HG02840 (cell line): ENCODE results near the gene OSBPL5.
"Not testable (repeated sequence)": the region's sequence is repeated elsewhere in the genome, so short reads cannot be mapped to it uniquely, and the experiment has no call there.

Experiments
- ATAC-seq: cut with Tn5 transposase; IDR thresholded peaks from one replicate; pipeline ENCODE4 v1.9.1; 2021; ENCODE audit warnings: mild to moderate bottlenecking, moderate library complexity, moderate number of reproducible peaks; ENCODE audit not compliant: unreplicated experiment, low FRiP score

The OSBPL5 gene

GRCh38 chr11:3127706-3128355 lies 37.3 kb downstream of the OSBPL5 start:
- no peak for ATAC-seq

DNA sequence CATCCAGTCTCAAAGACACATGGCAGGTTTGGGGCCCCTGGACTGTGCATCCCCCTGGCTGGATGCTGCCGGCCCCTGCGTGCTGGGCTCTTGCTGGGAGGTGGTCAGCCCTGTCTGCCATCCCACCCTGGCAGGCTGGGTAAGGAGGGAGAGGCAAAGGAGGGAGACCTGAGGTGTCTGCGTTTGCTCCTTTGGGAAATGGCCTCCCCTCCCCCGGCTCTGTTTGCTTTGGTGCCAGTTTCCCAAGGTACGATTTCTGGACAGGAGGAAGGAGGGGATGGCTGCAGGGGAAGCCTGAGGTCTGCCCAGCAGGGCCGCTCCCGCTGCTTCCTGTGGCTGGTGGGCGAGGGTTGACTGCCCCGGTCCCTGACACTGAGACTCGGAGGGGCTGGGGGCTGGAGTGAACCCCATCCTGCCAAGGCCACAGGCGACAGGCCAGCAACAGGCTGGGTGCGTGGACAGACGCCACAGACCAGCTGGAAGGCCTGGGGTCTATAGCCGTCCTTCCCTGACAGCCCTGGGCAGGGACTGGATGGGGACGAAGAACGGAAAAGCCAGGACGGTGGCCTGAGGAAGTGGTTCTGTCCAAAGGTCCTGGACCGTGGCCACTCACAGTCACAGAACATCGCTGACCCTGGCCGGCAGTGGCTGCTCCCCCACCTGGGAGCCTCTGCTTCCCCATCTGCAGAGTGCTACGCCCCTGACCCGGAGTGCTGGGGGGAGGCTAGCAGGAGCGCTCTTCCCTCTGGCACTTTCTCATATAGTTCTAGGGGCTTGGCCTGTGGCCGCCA lies 38.0 kb downstream of the OSBPL5 start:
- ATAC-seq = no peak

- ATAC-seq = no peak
These were observed 38.8 kb downstream of the OSBPL5 start for GRCh38 chr11:3126207-3126865.

- no peak for ATAC-seq
These were observed 40.3 kb downstream of the OSBPL5 start for GRCh38 chr11:3124821-3125220.

- no peak for ATAC-seq
These were observed 41.1 kb downstream of the OSBPL5 start for GRCh38 chr11:3123761-3124733.

DNA sequence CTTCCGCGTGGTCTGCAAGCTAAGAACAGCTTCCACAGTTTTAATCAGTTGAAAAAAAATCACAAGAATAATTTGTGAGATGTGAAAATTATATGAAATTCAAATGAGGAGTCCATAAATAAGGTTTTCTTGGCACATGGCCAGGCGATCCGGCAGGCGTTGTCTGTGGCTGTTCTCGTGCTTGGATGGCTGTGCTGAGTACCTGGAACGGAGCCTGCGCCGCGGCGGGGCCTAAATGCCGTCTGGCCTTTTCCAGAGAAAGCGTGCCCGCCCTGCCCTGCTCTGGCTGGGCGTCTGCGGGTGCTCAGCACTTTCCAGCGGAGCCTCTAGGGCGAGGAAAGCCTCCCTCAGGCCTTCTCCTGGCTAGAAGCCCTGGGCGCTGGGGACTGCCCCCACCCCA lies 41.8 kb downstream of the OSBPL5 start:
- ATAC-seq = no peak

- no peak for ATAC-seq
These were observed 42.3 kb downstream of the OSBPL5 start for GRCh38 chr11:3122775-3123201.

DNA sequence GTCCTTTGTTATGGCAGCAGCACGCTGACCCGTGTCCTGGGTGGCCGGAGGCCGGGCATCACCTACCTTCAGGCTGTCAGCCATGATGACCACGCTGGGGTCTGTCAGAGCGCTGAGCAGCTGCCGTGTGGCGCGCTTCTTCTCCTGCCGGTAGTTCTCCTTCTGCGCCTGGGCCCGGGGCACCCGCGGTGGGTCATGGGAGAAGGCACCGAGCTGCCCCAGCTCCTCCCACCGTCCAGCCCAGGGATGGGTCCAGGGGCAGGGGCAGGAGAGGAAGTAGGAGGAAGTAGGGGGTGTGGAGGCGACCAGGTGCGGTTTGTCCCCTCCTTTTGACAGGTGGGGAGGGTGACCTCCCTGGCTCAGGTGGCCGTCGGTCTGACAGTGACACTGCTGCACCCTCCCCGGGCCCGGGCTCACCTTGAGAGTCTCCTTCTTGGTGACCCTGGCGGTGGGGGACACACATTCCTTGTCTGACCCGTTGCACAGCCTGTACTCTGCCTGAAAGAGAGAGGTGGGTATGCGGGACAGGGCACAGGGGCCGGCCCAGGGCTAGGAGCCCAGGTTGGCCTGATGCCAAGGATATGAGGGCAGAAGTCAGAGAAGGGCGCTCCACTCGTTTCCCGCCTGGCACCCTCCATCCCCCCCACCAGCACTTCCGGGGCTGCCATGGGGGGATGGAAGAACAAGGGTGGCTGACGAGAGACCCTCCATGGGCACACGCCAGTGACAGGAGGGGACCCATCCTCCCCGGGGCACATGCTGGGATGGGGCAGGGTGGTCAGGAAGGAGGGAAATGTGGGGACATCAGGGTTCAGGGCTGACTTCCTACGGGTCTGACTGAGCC lies 43.0 kb downstream of the OSBPL5 start:
- ATAC-seq = no peak

DNA sequence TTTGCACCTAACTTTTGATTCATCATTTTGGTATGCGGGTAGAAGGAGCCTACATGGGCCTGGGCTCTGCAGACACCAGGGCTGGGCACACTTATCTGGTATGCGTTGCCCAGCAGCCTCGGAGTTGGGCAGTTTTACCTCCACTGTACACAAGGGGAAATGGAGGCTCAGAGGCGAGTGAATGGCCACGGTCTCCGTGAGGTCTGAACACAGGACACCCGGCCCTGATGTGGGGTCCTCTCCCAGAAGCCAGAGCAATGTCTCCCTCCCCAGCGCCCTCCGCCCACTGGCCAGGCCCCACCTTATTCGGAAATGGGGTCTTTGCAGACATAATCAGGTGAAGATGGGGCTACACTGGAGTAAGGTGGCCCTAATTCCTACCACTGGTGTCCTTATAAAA lies 43.7 kb downstream of the OSBPL5 start:
- ATAC-seq = no peak

DNA sequence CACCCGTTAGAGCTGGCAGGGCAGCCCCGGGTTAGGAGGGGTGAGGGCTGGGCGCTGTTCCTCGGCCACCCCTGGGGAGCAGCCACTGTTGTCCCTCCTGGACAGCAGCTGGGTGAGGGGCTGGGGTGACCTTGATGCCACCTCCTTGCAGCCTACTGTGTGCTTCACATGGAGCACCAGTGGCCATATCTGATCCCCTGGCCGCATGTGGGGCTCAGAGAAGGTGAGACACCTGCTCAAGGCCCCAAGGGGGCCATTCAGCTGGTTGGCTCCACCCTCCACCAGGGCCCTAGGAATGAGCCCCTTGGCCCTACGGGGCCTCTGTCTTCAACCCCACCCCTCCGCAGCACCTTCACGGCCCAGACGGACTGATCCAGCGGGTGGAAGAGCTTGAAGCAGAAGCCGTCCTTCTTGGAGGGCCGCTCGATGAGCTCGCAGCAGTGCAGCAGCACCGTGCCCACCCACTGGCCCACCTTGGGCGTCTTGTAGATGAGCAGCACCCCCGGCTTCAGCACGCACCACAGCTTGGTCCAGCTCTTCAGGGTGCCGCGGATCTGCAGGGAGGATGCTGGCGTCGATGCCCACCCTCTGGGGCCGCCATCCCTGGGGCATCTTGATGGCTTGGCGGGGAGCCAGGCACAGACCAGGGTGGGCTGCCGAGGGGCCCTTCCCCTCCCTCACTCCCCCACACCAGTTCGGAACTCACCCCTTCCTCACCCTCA lies 44.9 kb downstream of the OSBPL5 start:
- ATAC-seq = no peak

DNA sequence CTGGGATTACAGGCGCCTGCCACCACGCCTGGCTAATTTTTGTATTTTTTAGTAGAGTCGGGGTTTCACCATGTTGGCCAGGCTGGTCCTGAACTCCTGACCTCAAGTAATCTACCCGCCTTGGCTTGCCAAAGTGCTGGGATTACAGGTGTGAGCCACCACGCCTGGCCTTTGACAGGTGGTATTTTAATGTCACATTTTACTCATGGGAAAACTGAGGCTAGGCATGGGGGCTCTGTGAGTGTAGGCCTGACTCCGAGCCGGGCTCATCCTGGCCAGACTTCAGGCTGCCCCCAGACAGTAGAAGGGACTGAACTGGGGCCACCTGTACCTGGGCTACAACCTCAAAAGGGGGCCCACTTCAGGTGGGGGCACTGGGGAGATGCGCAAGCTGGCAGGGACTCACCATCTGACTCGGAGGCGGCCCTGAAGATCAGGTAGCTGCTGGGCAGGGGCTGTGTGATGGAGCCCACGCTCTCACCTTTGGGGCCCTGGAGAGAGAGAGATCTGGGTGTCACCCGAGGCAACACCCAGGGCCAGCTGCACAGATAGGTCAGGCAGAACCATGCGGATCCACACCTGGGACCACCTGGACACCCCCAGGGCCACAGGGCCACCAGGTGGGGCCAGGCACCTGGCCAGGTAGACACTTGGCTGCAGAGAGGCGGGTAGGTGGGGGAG lies 45.8 kb downstream of the OSBPL5 start:
- ATAC-seq = no peak

GRCh38 chr11:3115321-3115720 lies 49.8 kb downstream of the OSBPL5 start:
- no peak for ATAC-seq

DNA sequence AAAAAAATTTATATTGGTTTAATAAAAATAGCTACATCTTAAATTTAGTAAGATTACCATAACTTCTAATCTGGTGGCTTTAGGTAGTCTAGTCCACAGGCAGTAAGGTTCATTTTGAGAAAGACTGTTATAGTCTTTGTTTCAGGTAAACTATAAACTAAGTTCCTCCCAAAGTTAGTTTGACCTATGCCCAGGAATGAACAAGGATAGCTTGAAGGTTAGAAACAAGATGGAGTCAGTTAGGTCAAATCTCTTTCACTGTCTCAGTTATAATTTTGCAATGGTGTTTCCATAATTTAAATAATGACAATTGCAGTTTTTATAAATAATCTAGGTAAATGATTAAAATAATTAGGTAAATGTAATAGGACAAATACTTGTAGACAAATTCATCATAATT lies 51.4 kb downstream of the OSBPL5 start:
- not testable (repeated sequence) for ATAC-seq

GRCh38 chr11:3111919-3112690 lies 53.0 kb downstream of the OSBPL5 start:
- ATAC-seq = no peak

- ATAC-seq = no peak
These were observed 53.6 kb downstream of the OSBPL5 start for GRCh38 chr11:3111466-3111865.

GRCh38 chr11:3109921-3110706 lies 55.0 kb downstream of the OSBPL5 start:
- ATAC-seq = no peak

DNA sequence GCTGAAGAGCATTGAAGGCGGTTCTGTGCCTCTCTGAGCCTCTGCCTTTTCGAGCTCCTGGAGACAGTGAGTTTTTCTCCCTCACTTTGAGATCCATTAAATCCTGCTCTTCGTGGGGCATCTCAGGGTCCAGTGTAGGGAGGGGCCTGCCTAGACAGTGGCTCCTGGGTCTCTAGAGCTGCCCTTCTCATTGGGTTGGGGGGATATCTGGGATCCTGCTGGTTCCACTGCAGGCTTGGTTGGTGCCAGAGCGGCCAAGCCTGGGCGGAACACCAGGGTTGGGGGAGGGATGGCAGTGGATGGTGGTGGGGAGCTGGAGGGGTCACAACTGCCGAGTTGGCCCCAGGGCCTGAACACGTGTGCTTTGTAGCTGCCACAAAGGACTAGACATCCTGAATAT lies 55.7 kb downstream of the OSBPL5 start:
- no peak for ATAC-seq
